Activated T-cell treated with anti-CD3 and anti-CD28 coated beads, Interleukin-2, amount 50 U/mL, for 4 hours (primary cell): ENCODE data around the gene C7. TPM values are rescaled to one million over a fixed set of nuclear protein-coding genes. Genes with fewer than 3 reads are reported as not detected.
A peak's percentile ranks its signal among the peaks of the same experiment; 100 is the strongest.

Experiments used
- ATAC-seq, 2 donors: fragments of 200-7000 bp; cut with Tn5 transposase; one replicate each; pipeline ENCODE4 v1.10.0; 2021
- DNase-seq: peaks from one replicate; pipeline ENCODE4 v3.0.0-alpha.2; 2020
- H3K27me3 Mint-ChIP-seq: one replicate; pipeline ENCODE4 v1.8.0; 2021; ENCODE audit warnings: low read depth, mixed read lengths
- H3K36me3 Mint-ChIP-seq: one replicate; pipeline ENCODE4 v1.8.0; 2022; ENCODE audit warnings: mixed read lengths; ENCODE audit not compliant: insufficient read depth
- H3K4me1 Mint-ChIP-seq: one replicate; pipeline ENCODE4 v1.8.0; 2021; ENCODE audit warnings: low read depth, mixed read lengths
- H3K4me3 Mint-ChIP-seq: one replicate; pipeline ENCODE4 v1.8.0; 2021; ENCODE audit warnings: mild to moderate bottlenecking, moderate library complexity, mixed read lengths
- H3K9me3 Mint-ChIP-seq: one replicate; pipeline ENCODE4 v1.8.0; 2021; ENCODE audit warnings: mixed read lengths
- total RNA-seq, 3 donors: library from RNA; stranded (reverse); gene quantifications; one replicate each; pipeline ENCODE4 v1.2.1, GENCODE V29; 2021

The C7 gene
- total RNA-seq, 3 donors from 2014 or later: 0.54 to 1.7 (median 0.63) TPM

DNA sequence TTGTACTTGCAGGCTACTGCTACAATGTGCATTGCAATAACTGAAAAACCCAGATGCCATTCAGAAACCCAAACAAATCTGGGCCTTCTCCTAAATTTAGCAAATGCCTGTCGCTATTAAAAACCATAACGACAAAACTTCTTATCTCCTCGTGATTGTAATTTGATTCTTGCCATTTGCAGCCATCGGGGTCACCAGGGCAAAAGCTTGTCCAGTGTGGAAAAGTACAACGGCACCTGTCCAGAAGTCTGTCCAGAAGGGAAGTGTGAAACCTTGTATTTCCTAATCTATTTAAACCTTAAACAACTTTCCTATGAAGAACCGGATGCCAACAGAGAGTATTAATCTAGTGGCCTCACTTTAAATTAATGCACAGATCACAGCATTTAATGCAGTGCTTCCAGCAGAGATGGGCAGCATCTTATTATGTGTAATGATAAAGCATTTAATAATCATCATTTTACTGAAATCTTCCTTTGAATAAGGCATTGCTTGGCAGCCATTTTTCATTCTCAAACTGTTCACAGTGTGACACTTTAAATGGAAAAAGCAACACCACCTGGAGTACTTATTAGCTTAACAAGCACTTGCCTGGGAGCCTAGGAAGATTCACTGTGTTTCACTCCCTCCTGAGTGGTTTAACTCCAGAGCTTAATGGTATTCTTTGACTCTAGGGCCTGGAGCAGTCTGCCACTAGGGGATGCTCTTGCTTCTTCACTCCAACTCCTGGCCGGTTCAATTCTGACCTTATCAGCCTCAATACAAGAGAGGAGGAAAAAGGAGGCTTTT, 4.9 kb upstream of the C7 start:
- peak; percentile 52 to 57 for ATAC-seq
- Mint-ChIP-seq H3K27me3 (peaks cover 17% of the 10 kb centered on the region), H3K36me3 (no peaks in the 10 kb centered on the region), H3K4me3 (no peak overlapping the region), H3K9me3 (no peaks in the 10 kb centered on the region), H3K4me1 (peaks cover 3% of the 10 kb centered on the region)
- no peak for DNase-seq

DNA sequence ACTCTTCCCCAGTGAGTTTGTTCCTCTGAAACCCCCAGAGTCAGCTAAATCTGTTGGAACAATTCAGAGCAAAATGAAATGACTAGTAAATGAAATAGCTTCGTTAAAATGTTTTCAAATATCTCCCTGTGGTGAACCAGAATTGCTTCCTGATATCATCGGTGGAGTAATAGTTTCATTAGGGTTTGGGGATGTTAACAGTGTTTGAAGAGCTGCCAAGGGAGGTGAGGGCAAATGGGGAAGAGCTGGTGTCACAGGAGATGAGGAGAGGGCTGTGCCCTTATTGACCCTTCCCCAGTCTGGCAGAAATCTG, 4.3 kb upstream of the C7 start:
- no peak overlapping the region for H3K4me3 Mint-ChIP-seq
- no peaks in the 10 kb centered on the region for H3K9me3 Mint-ChIP-seq
- H3K27me3 Mint-ChIP-seq: peaks cover 20% of the 10 kb centered on the region
- no peaks in the 10 kb centered on the region for H3K36me3 Mint-ChIP-seq
- no peak for ATAC-seq
- H3K4me1 Mint-ChIP-seq: peaks cover 3% of the 10 kb centered on the region
- DNase-seq: no peak

DNA sequence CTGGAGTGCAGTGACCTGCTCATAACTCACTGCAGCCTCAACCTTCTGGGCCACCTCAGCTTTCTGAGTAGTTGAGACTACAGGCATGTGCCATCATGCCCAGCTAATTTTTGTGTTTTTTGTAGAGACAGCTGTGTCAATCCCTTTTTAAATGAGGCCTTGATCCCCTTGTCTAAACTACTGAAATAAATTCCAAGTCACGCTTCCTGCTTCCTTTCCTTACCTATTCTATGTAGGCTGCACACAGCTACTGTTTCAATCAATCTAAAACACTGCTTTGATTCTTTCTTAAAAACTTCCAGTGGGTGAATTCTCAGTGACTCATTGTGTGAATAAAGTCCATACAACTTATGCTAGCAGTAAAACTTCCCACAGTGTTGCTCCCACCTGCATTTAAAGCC, 2.9 kb upstream of the C7 start:
- H3K4me1 Mint-ChIP-seq: peaks cover 3% of the 10 kb centered on the region
- H3K9me3 Mint-ChIP-seq: no peaks in the 10 kb centered on the region
- no peak overlapping the region for H3K4me3 Mint-ChIP-seq
- ATAC-seq (no peak), DNase-seq (no peak)
- peaks cover 23% of the 10 kb centered on the region for H3K27me3 Mint-ChIP-seq
- H3K36me3 Mint-ChIP-seq: no peaks in the 10 kb centered on the region

DNA sequence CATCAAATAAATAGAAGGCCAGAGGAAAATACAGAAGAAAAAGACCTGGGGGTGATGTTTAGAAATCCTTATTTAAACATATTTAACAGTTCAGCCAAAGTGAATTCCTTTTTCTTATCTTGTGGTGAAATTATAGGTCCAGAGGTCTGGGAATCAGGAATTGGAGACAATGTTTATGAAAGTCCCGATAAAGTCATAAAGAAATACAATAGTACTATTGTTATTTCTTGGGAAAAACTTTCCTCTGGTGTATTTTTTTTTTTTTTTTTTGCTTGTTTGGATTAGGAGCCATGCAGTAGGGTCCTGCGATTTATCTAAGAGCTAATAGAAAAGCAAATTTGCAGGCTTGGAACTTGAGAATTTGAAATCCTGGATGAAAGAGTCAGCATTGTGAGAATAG, 426 bp downstream of the C7 start:
- peaks cover 3% of the 10 kb centered on the region for H3K4me1 Mint-ChIP-seq
- H3K27me3 Mint-ChIP-seq: peaks cover 39% of the 10 kb centered on the region
- H3K4me3 Mint-ChIP-seq: no peak overlapping the region
- H3K36me3 Mint-ChIP-seq: no peaks in the 10 kb centered on the region
- DNase-seq (no peak), ATAC-seq (no peak)
- H3K9me3 Mint-ChIP-seq: no peaks in the 10 kb centered on the region

DNA sequence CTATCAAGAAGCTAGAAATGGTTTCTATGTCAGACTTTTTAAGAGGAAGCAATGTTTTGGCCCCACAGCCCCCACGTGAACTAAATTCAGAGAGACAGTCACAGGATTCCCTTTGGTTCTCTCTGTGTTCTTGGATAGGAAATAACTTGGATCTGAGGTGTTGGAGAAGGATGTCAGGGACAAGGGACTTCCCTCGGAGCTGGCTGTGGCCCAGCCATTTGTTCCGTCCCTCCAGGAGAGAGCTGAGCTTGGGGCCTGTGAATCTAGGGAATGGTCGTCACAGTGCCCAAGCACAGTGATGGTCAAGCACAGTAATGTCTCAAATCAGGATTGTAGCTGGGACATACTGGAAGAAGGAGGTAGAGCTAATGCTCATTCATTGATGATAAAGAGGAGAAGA, 2.0 kb downstream of the C7 start:
- Mint-ChIP-seq H3K4me3 (no peak overlapping the region), H3K9me3 (no peaks in the 10 kb centered on the region), H3K36me3 (no peaks in the 10 kb centered on the region), H3K27me3 (peaks cover 40% of the 10 kb centered on the region), H3K4me1 (no peaks in the 10 kb centered on the region)
- DNase-seq: no peak
- ATAC-seq: no peak

DNA sequence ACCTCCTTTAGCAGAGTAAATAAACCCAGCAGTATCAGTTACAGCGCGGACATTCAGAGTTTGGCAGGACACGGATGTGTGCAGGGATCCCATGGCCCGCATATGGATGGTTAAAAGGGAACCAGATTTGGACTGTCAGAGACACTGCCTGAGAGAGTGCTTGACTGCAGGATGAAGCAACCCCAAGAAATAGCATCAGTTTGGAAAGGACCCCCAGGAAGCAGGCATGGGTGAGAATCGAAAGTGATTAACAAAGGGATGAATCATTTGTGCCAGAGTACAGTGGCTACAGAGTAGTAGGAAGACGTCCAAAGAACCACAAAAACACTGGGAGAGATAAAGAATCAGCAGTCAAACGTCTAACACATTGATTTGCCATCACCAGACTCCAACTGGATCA, 5.5 kb downstream of the C7 start:
- Mint-ChIP-seq H3K4me3 (no peak overlapping the region), H3K27me3 (peaks cover 41% of the 10 kb centered on the region), H3K4me1 (no peaks in the 10 kb centered on the region), H3K36me3 (no peaks in the 10 kb centered on the region), H3K9me3 (no peaks in the 10 kb centered on the region)
- DNase-seq: no peak
- no peak for ATAC-seq

DNA sequence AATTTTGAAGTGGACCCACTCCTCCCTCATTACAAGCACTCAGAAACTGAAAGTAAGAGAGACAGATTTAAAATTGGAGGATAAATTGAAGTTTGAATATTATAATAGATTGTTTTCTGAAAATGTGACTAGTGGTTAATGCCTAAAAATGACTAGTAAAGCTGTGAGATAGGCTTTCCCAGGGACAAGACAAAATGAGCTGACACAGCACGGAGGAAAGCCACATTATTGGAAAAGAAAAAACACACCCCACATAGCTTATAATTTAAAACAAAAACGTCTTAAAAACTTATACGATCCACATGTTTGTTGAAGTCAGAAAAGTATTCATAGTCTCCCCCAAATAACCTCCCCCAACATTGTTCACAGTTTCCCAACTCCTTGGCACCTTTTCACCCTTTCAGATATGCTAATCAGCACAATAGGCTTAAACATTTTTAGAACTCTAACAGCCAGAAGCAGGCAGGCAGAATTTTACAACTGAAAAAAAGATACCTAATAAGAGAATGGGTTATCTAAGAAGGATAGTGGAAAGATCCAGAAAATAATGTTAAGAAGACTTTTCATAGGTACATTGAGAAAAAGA, 6.1 kb downstream of the C7 start:
- Mint-ChIP-seq H3K9me3 (no peaks in the 10 kb centered on the region), H3K36me3 (no peaks in the 10 kb centered on the region), H3K4me1 (no peaks in the 10 kb centered on the region), H3K4me3 (no peak overlapping the region), H3K27me3 (peaks cover 42% of the 10 kb centered on the region)
- ATAC-seq: no peak
- no peak for DNase-seq

DNA sequence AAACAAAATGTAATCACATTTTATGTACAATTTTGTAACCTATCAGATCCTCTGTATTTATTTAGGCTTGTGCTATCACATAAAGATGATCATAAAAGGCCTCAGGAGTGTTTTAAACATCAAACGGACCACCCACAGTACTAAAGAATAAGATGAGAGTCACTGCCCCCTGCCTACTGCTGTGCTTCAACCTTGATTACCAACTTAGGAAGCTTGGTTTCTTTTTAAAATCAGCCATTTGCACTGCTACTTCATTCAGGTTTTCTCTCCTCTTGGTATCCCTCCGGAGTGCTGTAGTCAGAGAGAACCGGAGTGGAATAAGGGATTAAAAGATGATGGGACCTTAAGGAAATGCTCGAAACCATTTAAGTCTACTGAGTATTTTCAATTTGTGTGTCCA, 6.9 kb downstream of the C7 start:
- no peak overlapping the region for H3K4me3 Mint-ChIP-seq
- peaks cover 39% of the 10 kb centered on the region for H3K27me3 Mint-ChIP-seq
- no peaks in the 10 kb centered on the region for H3K4me1 Mint-ChIP-seq
- no peaks in the 10 kb centered on the region for H3K36me3 Mint-ChIP-seq
- ATAC-seq (no peak), DNase-seq (no peak)
- no peaks in the 10 kb centered on the region for H3K9me3 Mint-ChIP-seq

DNA sequence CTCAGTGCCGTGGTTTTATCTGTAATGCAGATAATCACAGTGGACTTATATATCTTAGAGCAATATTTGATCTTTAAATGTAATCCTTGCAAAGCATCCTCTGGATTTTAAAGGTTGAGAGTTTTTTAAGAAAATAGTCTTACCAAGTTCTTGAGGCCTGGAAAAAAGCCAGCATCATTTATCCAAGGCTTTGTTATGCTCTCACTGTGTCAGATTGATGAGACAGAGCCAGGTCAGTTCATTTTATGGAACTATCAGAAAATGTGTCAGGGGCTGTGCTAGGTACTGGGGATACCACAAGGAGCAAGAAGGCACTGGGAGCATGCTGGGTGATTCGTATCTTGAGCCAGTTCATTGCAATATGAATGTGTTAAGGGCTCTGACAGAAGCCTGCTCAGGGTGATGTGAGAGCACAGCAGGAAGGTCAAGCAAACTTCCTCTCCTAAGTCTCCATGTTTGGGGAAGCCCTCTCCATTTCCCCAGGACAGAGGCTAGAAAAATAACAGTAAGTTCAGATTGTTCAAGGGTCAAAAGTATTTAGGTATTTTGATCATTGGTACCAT, 19.7 kb downstream of the C7 start:
- DNase-seq (no peak), ATAC-seq (no peak)
- H3K36me3 Mint-ChIP-seq: no peaks in the 10 kb centered on the region
- H3K9me3 Mint-ChIP-seq: peaks cover 20% of the 10 kb centered on the region
- no peak overlapping the region for H3K4me3 Mint-ChIP-seq
- H3K4me1 Mint-ChIP-seq: no peaks in the 10 kb centered on the region
- H3K27me3 Mint-ChIP-seq: no peaks in the 10 kb centered on the region

DNA sequence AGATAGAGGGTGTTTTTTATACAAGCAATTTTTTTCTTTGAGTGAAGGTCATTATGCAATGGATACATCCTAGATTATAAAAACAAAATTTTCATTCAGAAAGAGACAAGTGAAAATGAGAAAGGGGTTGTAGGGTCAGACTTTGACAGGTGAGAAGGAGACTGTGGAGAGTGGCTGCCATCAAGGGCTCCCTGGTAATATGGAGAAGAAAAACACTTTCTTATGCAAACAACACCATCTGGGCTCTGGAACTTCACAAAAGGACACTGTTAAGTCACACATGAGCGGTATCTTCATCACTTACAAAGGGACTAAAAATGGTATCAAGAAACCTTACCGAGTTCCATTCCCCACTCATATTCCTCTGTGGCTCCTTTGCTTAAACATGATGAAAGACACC, 23.5 kb downstream of the C7 start:
- no peak for ATAC-seq
- no peaks in the 10 kb centered on the region for H3K4me1 Mint-ChIP-seq
- no peak for DNase-seq
- H3K9me3 Mint-ChIP-seq: peaks cover 3% of the 10 kb centered on the region
- H3K4me3 Mint-ChIP-seq: no peak overlapping the region
- H3K27me3 Mint-ChIP-seq: peaks cover 1% of the 10 kb centered on the region
- H3K36me3 Mint-ChIP-seq: no peaks in the 10 kb centered on the region

DNA sequence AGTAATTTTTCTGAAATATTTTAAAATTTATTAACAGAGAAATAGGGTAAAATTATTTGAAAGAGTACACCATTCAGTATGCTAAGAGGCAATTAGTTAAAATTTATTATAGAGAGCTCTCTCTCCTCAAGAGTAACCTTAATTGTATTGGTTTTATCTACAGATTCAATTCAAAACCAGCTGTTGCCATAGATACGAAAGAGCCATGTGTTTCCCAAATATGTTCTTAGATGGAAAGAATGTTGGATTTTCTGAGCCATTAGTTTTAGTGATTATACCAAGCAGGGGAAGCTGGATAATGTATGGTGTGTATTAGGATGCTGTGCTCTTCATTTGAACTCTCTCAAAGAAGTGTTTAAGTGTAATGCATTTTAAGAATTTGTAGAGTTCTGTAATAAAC, 27.8 kb downstream of the C7 start:
- Mint-ChIP-seq H3K4me3 (no peak overlapping the region), H3K27me3 (peaks cover 4% of the 10 kb centered on the region), H3K36me3 (no peaks in the 10 kb centered on the region)

DNA sequence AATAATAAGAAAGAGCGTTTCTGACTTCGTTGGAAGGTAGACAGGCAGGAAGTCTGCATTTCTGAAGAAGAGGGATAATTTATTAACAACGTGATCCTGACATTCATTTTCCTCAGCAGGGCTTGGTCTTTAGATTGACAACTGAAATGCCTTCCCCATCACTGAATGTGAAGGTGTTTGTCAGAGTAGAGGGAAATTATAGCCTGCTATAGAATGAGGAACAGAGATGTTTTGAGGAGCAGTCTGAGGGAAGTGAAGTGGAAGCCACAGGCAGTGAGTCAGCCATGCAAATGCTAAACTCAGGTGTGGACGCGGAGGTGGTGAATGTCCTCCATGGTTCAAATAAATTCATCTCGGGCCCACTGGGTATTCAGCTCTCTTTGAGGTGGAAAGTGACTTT, 30.5 kb downstream of the C7 start:
- no peaks in the 10 kb centered on the region for H3K36me3 Mint-ChIP-seq
- DNase-seq (no peak), ATAC-seq (no peak)
- no peak overlapping the region for H3K4me3 Mint-ChIP-seq
- H3K9me3 Mint-ChIP-seq: peaks cover 3% of the 10 kb centered on the region
- H3K4me1 Mint-ChIP-seq: no peaks in the 10 kb centered on the region
- peaks cover 4% of the 10 kb centered on the region for H3K27me3 Mint-ChIP-seq

More for the DNA sequence above, 27.8 kb downstream of the C7 start:
- DNase-seq (no peak), ATAC-seq (no peak)
- H3K9me3 Mint-ChIP-seq: peaks cover 3% of the 10 kb centered on the region
- H3K4me1 Mint-ChIP-seq: no peaks in the 10 kb centered on the region

DNA sequence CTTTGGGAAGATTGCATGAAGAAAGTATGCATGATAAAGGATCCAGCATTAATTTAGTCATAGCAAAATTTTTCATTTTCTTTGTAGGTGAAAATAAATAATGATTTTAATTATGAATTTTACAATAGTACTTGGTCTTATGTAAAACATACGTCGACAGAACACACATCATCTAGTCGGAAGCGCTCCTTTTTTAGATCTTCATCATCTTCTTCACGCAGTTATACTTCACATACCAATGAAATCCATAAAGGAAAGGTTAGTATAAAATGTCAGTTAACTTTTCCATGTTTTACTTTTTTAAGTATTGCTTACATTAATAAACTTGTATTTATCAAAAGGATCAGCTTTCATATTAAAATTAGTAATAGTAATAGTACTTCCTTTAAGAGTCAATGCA, 35.8 kb downstream of the C7 start:
- ATAC-seq: no peak
- no peaks in the 10 kb centered on the region for H3K9me3 Mint-ChIP-seq
- DNase-seq: no peak
- no peak overlapping the region for H3K4me3 Mint-ChIP-seq
- H3K4me1 Mint-ChIP-seq: no peaks in the 10 kb centered on the region
- no peaks in the 10 kb centered on the region for H3K36me3 Mint-ChIP-seq
- H3K27me3 Mint-ChIP-seq: peaks cover 2% of the 10 kb centered on the region

DNA sequence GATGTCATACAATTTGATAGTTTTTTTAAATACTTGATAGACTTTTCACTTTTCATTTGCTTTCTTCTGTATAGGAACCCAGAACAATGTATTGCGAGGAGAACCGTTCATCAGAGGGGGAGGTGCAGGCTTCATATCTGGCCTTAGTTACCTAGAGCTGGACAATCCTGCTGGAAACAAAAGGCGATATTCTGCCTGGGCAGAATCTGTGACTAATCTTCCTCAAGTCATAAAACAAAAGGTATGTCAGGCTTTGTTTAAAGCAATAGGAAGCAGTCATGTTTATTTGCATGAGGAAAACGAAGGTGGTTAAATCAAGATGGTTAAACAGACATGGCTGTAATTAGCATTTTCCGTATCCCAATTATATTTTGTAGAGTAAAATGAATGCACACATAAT, 46.0 kb downstream of the C7 start:
- ATAC-seq (no peak), DNase-seq (no peak)
- Mint-ChIP-seq H3K27me3 (peaks cover 2% of the 10 kb centered on the region), H3K9me3 (no peaks in the 10 kb centered on the region), H3K36me3 (no peaks in the 10 kb centered on the region), H3K4me3 (no peak overlapping the region), H3K4me1 (no peaks in the 10 kb centered on the region)

DNA sequence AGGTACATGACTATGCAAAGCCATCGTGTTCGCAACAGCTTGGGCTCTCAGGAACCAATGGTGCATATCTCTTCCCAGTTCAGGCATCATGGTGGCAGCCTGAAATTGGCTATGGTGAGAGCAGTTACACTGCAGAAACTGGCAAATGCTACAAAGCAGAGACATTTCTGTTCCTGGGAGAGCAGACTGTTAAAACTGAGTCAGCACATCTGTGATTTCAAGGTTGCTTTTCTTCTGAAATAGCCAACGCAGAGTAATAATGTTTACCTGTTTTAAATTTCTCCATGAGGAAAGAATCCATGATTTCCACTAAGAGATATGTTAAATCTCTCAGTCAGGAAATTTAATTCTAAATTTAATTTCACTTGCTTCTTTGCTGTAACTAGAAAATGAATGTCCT, 47.8 kb downstream of the C7 start:
- H3K36me3 Mint-ChIP-seq: no peaks in the 10 kb centered on the region
- H3K27me3 Mint-ChIP-seq: peaks cover 2% of the 10 kb centered on the region
- DNase-seq (no peak), ATAC-seq (no peak)
- H3K9me3 Mint-ChIP-seq: no peaks in the 10 kb centered on the region
- H3K4me3 Mint-ChIP-seq: no peak overlapping the region
- H3K4me1 Mint-ChIP-seq: no peaks in the 10 kb centered on the region
